AG09319 (cell line): ENCODE data around the gene RIMS3.

Experiments used
- DNase-seq: peaks from one replicate; pipeline ENCODE4 v3.0.0-alpha.2; 2010; ENCODE audit warnings: low read depth; ENCODE audit errors: extremely low read depth
- CTCF ChIP-seq: IDR thresholded peaks from 2 replicates; pipeline ENCODE4 v1.5.1; 2011; ENCODE audit warnings: low read depth, mild to moderate bottlenecking, inconsistent platforms, low read length, moderate library complexity

RIMS3 gene

DNA sequence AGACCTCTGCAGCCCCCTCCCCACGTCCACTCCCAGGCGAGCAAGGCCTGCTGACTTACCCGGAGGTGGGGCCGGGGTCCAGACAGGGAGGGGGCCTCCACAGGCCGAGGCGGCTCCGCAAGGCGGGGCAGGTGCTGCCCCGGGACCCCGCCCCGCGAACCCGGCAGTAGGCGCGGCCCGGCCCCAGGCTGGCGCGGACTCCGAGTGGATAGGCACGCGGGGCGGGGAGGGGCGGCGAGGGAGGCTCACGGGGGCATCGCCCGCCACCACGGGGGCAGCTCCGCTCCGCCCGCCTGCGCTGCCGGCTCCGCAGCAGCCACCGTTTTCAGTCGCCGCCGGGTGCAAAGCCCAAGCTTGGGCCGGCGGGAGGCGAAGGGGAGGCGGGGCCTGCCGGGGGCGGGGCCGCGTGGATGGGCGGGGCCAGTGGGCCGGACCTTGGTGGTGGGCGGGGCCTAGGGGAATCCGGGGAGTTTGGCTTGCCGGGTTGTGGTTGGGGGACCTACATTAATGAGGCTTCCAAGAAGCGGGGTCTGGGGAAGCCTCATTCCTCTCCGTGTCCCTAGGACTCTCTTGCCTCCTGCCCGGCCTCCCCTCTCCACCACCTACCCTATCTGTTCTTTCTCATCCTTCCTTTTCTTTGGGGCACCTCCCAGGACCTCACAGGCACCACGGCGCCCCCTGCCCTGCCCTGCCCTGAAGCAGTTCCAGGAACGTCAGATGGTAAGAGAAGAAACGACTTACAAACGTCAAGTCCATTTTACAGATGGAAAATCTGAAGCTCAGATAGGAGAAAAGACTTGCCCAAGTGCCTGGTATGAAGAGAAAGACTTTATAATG lies at the start of gene RIMS3:
Gene RIMS3 (minus strand): TSS at position 348 of the 837 bp plus-strand sequence. CDS start 23,757 bp downstream, outside the sequence.
- TF ChIP-seq CTCF, result no peak
- no peak for DNase-seq

GRCh38 chr1:40712997-40713396 lies 47.5 kb upstream of the RIMS3 start:
- no peak for TF ChIP-seq CTCF
- DNase-seq, result no peak

DNA sequence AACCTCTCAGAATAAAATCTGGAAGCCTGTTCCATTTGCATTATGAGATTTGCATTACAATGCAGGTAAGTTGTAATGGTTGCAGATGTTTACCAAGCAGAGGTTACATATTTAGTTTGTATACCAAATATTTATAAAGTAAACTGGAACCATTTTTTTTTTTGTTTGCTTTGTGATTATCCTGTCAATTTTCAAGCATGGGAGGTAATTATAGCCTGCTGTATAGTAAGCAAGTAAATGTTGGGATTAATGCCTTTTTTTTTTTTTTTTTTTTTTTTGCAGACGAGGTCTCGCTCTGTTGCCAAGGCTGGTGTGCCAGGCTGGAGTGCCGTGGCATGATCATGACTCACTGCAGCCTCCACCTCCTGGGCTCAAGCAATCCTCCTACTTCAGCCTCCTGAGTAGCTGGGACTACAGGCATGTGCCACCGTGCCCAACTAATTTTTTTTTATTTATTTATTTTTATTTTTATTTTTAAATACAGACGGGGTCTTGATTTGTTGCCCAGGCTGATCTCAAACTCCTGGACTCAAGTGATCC lies 47.0 kb upstream of the RIMS3 start:
- TF ChIP-seq CTCF, result no peak
- DNase-seq, result no peak

DNA sequence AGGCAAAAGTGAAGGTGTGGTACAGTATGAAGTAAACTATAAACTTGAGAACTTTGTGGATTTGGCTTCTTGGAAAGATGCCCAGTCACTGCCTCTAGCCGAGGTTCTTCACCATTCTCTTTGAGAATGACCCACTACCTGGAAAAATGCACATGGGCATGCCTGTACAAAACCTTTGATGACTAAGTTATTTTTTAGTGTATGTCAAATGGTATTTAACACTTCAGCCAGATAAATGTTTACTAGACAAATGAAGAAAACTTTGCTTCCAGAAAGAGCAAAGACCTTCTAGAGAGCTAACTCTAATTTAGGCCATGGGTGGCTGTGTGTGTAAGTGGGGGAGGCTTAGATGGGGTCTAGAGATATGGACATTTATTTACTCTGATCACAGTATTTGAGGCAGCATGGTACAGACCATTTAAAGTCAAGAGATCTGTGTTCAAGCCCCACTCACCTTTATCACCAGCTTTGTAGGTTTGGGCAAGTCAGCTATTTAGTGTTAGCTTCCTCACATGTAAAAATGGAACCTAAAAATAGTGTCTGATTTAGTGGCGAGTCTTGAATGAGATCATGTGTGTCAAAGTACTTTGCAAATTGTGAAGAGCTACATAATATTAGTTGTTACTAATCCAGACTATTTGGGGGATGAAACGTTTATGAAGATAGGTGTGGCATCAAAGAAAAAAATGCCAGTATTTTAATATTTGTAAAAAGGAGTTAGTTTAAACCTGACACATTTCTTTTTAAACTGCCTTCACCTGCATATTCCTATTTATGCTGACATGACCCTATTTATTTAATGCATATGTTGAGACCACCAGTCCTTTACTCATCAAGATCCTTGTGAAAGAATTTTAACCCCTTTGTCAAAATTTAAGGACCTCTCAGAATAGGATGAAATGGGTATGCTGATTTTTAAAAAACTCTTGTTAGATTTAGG lies 46.3 kb upstream of the RIMS3 start:
- no peak for DNase-seq
- TF ChIP-seq CTCF, result no peak

DNA sequence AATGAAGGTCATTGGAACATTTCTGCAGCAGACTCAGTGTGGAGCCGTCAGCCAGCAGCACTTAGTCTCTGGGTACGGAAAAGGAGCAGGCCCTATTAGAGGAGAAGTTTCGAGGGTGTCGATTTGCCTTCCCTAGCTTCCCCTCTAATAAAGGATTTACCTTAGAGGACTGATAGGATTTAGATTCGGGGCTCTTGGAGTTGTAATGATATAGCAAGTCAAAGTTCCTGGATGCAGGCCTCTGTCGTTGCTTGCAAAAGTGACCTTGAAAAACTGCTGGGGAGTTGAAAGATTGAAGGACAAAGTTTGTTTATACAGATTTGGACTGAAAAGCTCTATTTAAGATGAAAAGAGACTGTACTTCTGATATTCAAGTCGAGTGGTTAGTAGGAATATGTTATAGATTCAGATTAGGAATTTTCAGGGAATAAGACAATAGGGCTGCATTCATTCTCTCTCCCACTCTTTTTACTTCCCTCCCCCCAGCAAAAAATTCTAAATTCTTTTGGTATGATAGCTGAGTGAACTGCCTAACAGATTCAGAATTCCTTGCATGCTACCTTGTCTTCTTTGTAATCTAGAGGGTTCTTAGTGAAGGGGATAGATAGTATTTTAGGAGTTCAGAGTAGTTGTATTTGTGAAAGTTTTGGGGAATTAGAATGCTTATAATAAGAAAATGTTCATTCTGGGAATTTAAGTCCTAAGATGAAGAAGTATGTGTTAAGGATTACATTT lies 45.3 kb upstream of the RIMS3 start:
- no peak for DNase-seq
- no peak for TF ChIP-seq CTCF

- no peak for DNase-seq
- TF ChIP-seq CTCF, result no peak
Observed at GRCh38 chr1:40709802-40710278, 44.4 kb upstream of the RIMS3 start.
